GM03348 (cell line): Measurements from ENCODE around the gene TULP1.

Experiments
- DNase-seq: peaks from one replicate; pipeline ENCODE4 v3.0.0; 2012; ENCODE audit warnings: low spot score

The TULP1 gene

GRCh38 chr6:35496841-35497570, 15.7 kb downstream of the TULP1 start, which contains the start of gene TEAD3:
Gene TEAD3 (minus strand): TSS chr6:35497079.
- peak; percentile 98 for DNase-seq

- peak; percentile 87 for DNase-seq
Measured at GRCh38 chr6:35496036-35496840, 16.5 kb downstream of the TULP1 start.

- DNase-seq: no peak
Measured at GRCh38 chr6:35495258-35496035, 17.2 kb downstream of the TULP1 start.

- peak; percentile 43 for DNase-seq
Measured at GRCh38 chr6:35494161-35494563, 18.5 kb downstream of the TULP1 start.

- DNase-seq: no peak
Measured at GRCh38 chr6:35493307-35493983, 19.3 kb downstream of the TULP1 start.

- no peak for DNase-seq
Measured at GRCh38 chr6:35492974-35493284, 19.8 kb downstream of the TULP1 start.

- no peak for DNase-seq
Measured at GRCh38 chr6:35492258-35492973, 20.3 kb downstream of the TULP1 start.

- DNase-seq: no peak
Measured at GRCh38 chr6:35491558-35492257, 21.0 kb downstream of the TULP1 start.

- no peak for DNase-seq
Measured at GRCh38 chr6:35490821-35491557, 21.7 kb downstream of the TULP1 start.

GRCh38 chr6:35489995-35490791, 22.5 kb downstream of the TULP1 start:
- DNase-seq: peak; percentile 93

GRCh38 chr6:35489066-35489465, 23.6 kb downstream of the TULP1 start:
- no peak for DNase-seq

- no peak for DNase-seq
Measured at GRCh38 chr6:35488517-35488862, 24.2 kb downstream of the TULP1 start.

GRCh38 chr6:35487658-35488516, 24.8 kb downstream of the TULP1 start:
- DNase-seq: no peak

GRCh38 chr6:35486005-35486925, 26.4 kb downstream of the TULP1 start:
- no peak for DNase-seq

GRCh38 chr6:35485402-35485877, 27.3 kb downstream of the TULP1 start:
- DNase-seq: peak; percentile 78

GRCh38 chr6:35484921-35485392, 27.7 kb downstream of the TULP1 start:
- no peak for DNase-seq
